HG03066 (cell line): ENCODE data around the gene CACNA2D1.
"Not testable (repeated sequence)": the region's sequence is repeated elsewhere in the genome, so short reads cannot be mapped to it uniquely, and the experiment has no call there.

Source experiments
- ATAC-seq: cut with Tn5 transposase; IDR thresholded peaks from one replicate; pipeline ENCODE4 v1.9.1; 2021; ENCODE audit warnings: low read depth; ENCODE audit not compliant: unreplicated experiment

CACNA2D1 gene

GRCh38 chr7:82396343-82396742, 47.2 kb downstream of the CACNA2D1 start:
- no peak for ATAC-seq

- ATAC-seq = no peak
Measured at GRCh38 chr7:82395147-82395546, 48.4 kb downstream of the CACNA2D1 start.

GRCh38 chr7:82393840-82394220, 49.7 kb downstream of the CACNA2D1 start:
- ATAC-seq = no peak

DNA sequence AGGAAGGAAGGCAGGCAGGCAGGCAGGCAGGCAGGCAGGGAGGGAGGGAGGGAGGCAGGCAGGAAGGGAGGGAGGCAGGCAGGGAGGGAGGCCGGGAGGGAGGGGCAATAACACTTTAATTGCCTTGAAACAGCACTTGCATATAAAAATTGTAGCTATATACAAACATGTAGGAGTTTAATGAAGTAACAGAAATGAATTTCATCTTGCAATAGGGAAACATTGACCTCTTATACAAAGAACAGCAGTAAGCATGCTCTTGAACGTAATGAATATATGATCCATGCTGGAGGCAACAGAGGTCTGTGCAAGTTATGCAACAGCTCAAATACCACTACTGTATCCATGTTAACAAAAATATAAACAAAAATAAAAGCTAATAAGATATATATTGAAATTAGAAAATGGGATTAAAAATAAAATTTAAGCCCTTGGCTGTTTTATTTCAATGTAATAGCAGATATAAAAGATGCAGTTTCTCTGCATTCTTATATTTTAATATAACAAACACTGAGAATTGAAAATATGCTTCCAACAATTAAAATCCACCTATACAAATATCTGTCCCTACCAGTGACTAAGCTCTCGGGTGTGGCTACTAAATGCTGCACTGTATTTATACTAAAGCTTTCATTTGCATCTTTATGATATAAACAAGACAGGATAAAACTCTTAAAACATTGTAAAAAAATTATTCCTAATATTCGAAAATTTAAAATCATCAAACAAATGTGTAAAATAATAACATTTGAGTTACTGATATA, 50.3 kb downstream of the CACNA2D1 start:
- ATAC-seq = no peak

DNA sequence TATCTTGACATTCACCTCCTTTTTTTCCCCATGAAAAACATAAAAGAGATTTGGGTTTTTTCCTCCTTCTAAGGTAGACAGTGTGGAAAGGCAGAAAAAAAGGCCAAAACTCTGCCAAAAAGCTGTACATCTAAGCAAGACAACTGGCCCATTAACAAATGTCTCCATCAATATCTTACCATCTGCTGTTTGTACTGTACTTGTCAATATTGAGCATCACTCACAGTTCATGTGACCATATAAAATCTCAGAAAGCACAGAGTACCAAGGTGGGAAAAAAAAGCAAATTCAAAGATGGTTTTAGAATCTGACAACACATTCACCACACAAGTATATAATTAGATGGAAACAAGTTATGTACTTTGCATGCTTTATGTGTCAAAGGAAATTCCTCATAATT, 52.6 kb downstream of the CACNA2D1 start:
- no peak for ATAC-seq

DNA sequence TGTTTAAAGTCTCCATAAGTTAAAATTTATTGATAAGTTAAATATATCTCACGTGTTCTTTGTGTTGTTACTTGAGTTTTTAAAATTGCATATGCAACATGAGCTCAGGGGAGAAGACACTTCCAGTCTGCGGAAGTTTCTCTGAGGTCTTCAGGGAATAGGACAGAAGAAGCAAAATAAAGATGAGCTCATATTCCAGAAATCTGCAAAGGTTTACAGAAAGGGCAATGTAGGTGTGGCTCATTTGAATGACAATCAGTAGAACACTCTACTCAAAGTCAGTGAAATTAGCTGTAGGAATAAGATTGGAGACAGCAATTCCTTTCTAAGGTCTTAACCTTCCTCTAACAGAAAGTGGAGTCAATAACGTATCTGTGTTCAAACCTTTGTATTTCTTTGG, 53.7 kb downstream of the CACNA2D1 start:
- ATAC-seq = no peak

GRCh38 chr7:82388138-82388537, 55.4 kb downstream of the CACNA2D1 start:
- no peak for ATAC-seq

DNA sequence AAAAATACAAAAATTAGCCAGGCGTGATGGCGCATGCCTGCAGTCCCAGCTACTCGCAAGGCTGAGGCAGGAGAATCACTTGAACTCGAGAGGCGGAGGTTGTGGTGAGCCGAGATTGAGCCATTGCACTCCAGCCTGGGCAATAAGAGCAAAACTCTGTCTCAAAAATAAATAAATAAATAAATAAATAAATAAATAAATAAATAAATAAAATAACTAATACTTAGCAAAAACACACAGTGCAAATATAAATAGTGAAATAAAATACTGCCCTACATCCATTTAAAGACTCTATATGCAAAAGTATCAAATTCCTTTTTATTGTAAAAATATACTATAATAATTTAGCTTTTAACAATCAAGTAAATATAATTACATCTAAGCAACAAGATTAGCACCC, 57.0 kb downstream of the CACNA2D1 start:
- ATAC-seq = not testable (repeated sequence)

DNA sequence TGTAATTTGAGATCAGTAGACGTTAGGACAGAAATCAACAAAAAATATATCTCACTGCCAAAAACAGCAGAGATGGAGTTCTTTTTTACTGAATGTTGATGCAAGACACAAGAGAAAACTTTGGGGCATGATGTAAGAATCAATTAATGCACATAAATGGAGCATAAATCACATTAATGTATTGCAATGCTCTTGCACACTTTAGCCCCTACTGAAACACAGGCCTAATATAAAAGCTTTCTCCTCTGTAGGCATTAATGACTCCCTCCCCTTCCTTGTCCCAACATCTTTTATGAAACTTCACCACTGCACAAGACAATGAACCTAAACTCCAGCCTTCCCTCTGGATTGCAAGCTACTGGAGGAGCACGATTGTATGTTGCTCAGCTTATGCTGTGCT, 58.8 kb downstream of the CACNA2D1 start:
- no peak for ATAC-seq

GRCh38 chr7:82384051-82384464, 59.5 kb downstream of the CACNA2D1 start:
- ATAC-seq = no peak

DNA sequence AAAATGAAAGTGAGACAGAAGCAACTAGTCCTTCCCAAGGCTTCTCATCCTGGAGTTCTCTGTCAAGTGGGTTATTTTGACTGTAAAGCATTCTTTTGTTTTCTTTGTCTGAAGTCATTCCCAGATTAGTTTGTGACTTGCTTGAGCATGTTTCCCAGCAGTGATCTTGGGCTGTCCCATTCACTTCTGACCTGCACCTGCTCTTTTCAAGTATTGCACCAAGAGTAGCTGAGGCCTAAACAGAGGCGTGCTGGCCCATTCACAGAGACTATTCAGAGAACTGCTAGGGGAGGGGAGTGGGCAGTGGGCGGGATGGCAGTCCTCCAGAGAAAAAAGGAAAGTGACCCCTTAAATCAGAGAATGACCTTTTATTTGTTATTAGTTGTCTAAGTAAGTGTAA, 61.3 kb downstream of the CACNA2D1 start:
- no peak for ATAC-seq

DNA sequence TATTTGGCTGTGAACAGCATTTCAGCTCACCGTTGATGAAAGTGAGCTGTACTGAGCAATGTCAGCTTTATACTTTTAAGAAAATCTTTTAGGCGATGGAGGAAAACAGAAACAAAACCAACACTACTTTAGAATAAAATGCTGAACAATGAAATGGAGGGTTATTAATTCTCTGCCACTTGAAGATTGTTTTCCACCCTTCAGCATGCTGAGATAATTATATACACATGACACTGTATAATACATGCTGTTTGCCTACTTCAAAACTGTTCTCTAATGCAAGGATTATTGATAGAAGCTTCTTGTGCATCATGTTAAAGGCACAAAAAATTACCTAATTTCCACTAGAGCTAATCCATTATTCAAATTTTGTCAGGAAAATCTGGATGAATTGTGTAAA, 66.8 kb downstream of the CACNA2D1 start:
- no peak for ATAC-seq

- no peak for ATAC-seq
Measured at GRCh38 chr7:82375713-82376112, 67.9 kb downstream of the CACNA2D1 start.

DNA sequence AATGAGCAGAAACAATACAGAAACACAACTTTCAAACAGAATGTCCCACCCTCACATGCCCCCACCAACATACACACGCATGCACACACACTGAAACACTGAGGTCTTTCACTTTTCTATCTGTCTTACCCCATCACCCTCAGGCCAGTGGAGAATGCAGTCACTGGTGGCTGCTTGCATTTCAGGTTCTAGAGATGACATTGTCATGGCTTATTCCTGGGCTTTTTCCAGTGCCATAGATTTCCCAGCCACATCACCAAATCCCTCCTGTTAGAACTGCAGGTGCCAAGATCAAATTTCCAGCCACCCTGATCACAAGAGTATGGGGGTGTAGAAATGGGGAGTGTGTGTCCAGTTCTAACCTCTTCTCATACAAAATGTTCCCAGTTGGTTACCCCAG, 68.4 kb downstream of the CACNA2D1 start:
- ATAC-seq = no peak

DNA sequence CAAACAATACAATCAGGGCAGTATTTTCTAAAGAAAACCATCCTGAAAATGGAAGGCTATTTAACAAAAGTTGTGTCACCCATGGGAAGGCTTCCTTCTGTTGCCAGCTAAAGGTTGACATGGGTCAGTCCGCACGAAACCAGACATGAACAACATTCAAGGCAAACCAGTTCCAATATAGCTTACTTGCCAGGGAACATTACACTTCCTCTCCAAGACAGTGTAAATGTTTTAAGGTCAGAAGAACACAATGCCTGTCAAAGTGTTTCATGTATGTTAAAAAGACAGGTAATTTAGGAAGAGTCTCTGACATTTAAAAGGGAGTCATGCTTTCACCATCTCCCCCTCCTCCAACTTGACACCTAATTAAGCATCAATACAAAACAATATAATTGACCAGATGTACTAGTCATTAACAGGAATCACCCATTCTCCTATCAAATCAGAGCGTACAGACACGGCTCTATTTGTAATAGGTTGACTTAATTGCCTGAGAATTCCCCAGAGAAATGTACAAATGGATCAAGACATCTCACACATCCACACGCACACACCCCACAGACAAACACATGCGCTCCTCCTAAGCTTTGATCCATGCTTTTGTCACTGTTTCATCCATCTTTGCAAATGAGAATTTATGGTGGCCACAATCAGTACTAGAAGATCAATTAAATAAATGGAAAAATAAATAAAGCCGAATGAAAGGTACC, 69.5 kb downstream of the CACNA2D1 start:
- ATAC-seq = no peak

DNA sequence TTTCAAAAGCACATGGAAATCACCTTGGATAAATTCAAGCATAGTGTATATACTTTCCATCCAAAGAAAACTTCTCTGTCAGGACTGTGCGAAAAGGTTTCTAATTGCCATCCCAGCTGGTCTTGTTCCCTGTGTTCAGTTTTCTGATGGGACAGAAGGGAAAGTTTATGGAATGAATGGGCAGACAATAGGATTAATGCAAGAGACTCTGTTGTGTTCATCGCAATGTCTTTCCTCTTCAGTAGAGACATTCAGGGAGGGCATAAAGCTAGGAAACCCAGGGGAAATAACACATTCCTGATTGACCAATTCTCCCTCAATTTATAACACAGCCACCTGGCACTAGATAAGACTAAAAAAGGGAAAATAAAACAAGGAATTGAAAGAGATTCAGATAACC, 78.9 kb downstream of the CACNA2D1 start:
- ATAC-seq = no peak

DNA sequence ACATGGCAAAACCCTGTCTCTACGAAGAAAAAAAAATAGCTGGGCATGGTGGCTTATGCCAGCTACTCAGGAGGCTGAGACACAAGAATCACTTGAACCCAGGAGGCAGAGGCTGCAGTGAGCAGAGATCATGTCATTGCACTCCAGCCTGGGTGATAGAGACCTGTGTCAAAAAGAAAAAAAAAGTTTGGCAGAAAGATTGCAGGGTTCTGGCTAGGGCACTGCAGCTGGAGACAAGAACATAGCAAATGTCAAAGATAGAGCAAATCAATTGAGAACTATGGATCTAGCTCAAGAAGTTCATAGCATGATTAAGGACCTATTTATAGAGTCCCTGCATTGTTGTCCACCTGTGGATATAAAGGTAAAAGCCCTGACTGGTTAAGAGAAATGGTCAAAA, 79.5 kb downstream of the CACNA2D1 start:
- no peak for ATAC-seq

GRCh38 chr7:82362129-82362706, 81.4 kb downstream of the CACNA2D1 start:
- ATAC-seq = no peak

DNA sequence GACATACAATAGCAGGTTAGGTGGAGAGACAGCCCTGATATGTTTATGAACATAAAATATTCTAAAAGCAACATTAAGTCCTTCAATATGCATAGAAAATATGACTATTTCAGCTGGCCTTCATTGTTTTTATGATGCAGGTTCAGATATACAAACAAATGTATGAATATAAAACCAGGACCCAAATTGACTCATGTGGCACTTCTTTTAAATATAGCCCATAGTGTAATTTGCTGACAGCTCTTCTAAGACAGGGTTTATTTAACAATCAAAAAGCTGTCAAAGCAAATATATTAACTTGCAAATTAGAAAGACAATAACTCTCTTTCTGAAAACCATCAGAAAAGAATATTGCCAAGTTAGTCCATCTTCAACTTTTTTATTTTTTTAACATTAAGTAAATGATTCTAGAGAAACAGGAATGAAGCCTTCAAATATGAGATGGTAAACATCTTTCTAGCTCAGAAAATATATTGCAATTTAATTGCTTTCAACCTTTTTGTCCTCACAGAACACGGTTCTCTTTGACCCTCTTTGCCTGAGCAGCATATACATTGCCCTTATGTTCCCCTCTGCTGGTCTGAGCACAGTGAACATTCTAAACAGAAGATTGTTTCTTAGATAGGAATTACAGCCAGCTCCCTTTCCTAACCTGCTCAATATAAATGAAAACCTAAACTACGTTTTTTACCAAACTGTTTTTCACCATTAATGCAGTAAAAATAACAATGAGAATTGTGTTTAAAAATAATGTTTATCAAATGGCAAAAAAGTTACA, 82.8 kb downstream of the CACNA2D1 start:
- no peak for ATAC-seq

DNA sequence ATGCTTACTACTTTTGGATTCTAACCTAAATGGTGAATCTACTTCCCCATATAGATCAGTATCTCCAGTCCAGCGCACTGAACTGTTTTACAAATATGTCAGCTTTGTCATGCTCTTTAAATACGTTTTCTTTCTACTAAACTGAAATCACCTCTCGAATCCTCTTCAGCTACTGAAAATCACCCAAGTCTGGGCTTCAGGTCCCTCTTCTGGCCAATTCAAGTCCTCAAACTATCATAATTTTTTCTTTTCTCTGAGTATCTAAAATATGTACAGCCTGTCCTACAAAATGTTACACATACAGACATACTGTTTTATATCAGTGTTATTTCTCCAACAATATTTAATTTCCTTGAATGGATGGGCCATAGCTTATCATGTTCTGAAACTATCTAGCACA, 84.2 kb downstream of the CACNA2D1 start:
- ATAC-seq = no peak

- ATAC-seq = no peak
Measured at GRCh38 chr7:82358923-82359322, 84.7 kb downstream of the CACNA2D1 start.
